Chondrocyte (in vitro differentiated cells): ENCODE measurements around the gene NOTCH1. TPM values are rescaled to one million over a fixed set of nuclear protein-coding genes. Genes with fewer than 3 reads are reported as not detected.

ENCODE experiments used
- DNase-seq: peaks from one replicate; pipeline ENCODE4 v3.0.0; 2021; ENCODE audit warnings: mixed read lengths, low spot score
- H3K27ac Mint-ChIP-seq: one replicate; pipeline ENCODE4 v1.8.0; 2021; ENCODE audit warnings: mild to moderate bottlenecking, moderate library complexity, mixed read lengths; ENCODE audit not compliant: unreplicated experiment
- H3K27me3 Mint-ChIP-seq: 2 replicates; pipeline ENCODE4 v1.8.0; 2021; ENCODE audit warnings: low read depth, mixed read lengths
- H3K36me3 Mint-ChIP-seq: 2 replicates; pipeline ENCODE4 v1.8.0; 2021; ENCODE audit warnings: low read depth, mixed read lengths
- H3K4me1 Mint-ChIP-seq: 2 replicates; pipeline ENCODE4 v1.8.0; 2021; ENCODE audit warnings: low read depth, mild to moderate bottlenecking, mixed read lengths
- H3K4me3 Mint-ChIP-seq: one replicate; pipeline ENCODE4 v1.8.0; 2021; ENCODE audit warnings: mild to moderate bottlenecking, moderate library complexity, mixed read lengths; ENCODE audit not compliant: unreplicated experiment
- H3K9me3 Mint-ChIP-seq: 2 replicates; pipeline ENCODE4 v1.8.0; 2021; ENCODE audit warnings: low read depth, mixed read lengths
- total RNA-seq: library from RNA; stranded (reverse); gene quantifications from 3 replicates; pipeline ENCODE4 v1.2.1, GENCODE V29; 2021
- TF ChIP-seq, protein P1 (sequence below): fragments of 200-600 bp; sonication (generic); IDR thresholded peaks from 2 replicates; pipeline ENCODE4 v1.5.0; 2021; ENCODE audit warnings: antibody characterized with exemption, mild to moderate bottlenecking, moderate library complexity

NOTCH1 gene
- total RNA-seq, 1 donor from 2014 or later, result 28.7 TPM

DNA sequence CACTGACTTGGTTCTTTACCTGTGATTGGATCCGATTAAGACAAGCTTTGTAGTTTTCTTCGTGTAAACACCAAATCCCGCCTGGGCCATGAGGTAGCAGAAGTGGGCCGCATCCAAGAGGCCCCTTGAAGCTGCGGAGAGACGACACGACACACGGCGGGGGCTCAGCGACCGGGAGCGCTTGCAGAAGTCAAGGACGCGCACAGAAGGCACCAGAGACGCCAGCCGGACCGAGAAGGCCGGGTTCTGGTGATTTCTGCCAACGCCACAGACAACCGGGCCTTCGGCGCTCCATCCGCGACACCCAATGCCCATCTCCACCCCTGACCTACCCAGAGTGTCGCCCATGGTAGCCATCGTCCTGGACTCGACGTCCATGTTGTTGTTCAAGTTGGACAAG, 86.4 kb downstream of the NOTCH1 start:
- H3K9me3 Mint-ChIP-seq, result no peaks in the 10 kb centered on the region
- no peak overlapping the region for H3K4me3 Mint-ChIP-seq
- no peak overlapping the region for H3K27ac Mint-ChIP-seq
- DNase-seq, result no peak
- TF ChIP-seq, protein P1, sequence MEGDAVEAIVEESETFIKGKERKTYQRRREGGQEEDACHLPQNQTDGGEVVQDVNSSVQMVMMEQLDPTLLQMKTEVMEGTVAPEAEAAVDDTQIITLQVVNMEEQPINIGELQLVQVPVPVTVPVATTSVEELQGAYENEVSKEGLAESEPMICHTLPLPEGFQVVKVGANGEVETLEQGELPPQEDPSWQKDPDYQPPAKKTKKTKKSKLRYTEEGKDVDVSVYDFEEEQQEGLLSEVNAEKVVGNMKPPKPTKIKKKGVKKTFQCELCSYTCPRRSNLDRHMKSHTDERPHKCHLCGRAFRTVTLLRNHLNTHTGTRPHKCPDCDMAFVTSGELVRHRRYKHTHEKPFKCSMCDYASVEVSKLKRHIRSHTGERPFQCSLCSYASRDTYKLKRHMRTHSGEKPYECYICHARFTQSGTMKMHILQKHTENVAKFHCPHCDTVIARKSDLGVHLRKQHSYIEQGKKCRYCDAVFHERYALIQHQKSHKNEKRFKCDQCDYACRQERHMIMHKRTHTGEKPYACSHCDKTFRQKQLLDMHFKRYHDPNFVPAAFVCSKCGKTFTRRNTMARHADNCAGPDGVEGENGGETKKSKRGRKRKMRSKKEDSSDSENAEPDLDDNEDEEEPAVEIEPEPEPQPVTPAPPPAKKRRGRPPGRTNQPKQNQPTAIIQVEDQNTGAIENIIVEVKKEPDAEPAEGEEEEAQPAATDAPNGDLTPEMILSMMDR, result no peak
- no peaks in the 10 kb centered on the region for H3K27me3 Mint-ChIP-seq
- no peaks in the 10 kb centered on the region for H3K4me1 Mint-ChIP-seq
- peaks cover 43% of the 10 kb centered on the region for H3K36me3 Mint-ChIP-seq

DNA sequence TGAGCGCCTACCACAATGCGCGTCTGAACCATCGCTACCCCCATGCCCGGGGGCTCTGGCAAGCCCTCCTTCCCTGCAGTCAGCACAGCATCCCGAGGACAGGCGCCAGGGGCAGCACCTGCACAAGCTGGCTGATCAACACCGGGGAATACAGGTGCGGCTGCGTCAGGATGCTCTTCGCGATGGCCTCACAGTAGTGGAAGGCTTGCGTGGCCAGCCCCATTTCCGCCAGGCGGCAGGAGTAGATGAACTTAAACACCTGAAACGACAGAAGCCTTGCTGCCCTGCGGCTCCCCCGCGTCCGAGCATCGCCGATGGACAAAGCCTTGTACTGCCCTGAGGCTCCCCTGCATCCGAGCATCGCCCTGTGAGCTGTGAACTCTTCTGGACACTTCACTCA, 88.5 kb downstream of the NOTCH1 start:
- DNase-seq, result no peak
- Mint-ChIP-seq H3K9me3 (no peaks in the 10 kb centered on the region), H3K4me3 (no peak overlapping the region), H3K4me1 (no peaks in the 10 kb centered on the region), H3K27me3 (no peaks in the 10 kb centered on the region), H3K27ac (no peak overlapping the region), H3K36me3 (peaks cover 45% of the 10 kb centered on the region)
- TF ChIP-seq, protein P1, result no peak

DNA sequence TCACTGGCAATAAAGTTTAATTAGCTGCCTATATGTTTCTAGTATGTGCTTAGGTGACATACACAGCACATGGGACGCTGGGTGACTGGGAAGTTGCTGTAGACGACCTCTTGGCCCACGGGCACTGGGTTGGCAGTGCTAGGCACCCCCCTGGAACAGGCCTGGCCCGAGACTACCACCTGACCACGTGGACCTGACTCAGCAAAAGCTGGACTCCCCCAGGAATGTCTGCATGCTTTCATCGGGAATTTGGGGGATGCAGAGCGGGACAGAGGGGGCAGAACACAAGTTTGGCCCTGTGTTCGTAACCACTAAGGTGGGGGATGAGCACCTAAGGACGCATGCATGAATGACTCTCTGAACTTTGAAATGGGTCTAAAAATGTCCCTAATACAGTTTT, 89.6 kb downstream of the NOTCH1 start:
- peak overlapping the region; percentile 51 for H3K27ac Mint-ChIP-seq
- H3K9me3 Mint-ChIP-seq, result no peaks in the 10 kb centered on the region
- no peaks in the 10 kb centered on the region for H3K27me3 Mint-ChIP-seq
- peaks cover 39% of the 10 kb centered on the region for H3K36me3 Mint-ChIP-seq
- no peak overlapping the region for H3K4me3 Mint-ChIP-seq
- TF ChIP-seq, protein P1, result no peak
- DNase-seq, result no peak
- no peaks in the 10 kb centered on the region for H3K4me1 Mint-ChIP-seq

DNA sequence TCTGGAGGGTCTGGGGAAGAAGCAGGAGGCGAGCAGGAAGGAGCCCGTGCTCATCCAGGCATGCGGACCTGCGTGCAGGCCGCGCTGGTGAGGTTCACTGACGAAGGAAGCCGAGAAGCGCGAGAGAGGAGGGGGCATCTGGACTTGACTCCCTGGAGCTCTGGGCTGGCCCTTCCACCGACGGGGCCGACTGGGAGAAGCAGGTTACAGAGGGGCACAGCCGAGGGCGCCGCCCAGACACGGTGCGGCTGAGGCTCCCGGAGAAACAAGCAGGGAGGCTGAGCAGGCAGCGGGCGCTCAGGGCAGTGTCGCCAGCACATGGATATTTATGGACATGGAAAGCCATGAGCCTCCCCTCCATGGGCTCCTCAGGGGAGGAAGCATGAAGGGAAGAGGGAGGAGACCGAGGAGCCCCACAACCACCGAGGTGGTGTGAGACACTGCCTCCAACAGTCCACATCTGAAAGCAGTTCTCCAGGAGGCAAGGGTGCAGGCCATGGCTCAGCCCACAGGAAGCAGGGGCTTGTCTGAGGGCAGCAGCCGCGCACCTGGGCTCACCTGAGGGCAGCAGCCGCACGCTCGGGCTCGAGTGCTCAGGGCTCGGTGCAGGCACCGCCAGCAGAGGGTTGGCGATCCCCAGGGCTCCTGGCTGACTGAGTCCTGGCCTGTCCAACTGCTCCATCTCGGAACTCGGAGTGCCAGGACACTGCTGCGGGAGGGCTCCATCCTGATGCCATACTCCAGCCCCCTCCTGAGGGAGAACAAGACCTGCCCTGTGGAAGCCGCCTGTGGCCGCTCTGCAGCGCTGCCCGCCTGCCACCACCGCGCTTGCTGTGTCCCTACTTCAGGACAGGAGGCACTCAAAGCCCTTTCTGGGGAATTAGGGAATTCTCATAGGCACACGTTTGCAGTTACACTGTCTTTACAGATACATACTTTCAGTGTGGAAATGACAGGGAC, 90.5 kb downstream of the NOTCH1 start:
- H3K27ac Mint-ChIP-seq, result no peak overlapping the region
- H3K36me3 Mint-ChIP-seq, result peaks cover 43% of the 10 kb centered on the region
- no peak overlapping the region for H3K4me3 Mint-ChIP-seq
- no peaks in the 10 kb centered on the region for H3K4me1 Mint-ChIP-seq
- DNase-seq, result no peak
- H3K9me3 Mint-ChIP-seq, result no peaks in the 10 kb centered on the region
- TF ChIP-seq, protein P1, result no peak
- H3K27me3 Mint-ChIP-seq, result no peaks in the 10 kb centered on the region

DNA sequence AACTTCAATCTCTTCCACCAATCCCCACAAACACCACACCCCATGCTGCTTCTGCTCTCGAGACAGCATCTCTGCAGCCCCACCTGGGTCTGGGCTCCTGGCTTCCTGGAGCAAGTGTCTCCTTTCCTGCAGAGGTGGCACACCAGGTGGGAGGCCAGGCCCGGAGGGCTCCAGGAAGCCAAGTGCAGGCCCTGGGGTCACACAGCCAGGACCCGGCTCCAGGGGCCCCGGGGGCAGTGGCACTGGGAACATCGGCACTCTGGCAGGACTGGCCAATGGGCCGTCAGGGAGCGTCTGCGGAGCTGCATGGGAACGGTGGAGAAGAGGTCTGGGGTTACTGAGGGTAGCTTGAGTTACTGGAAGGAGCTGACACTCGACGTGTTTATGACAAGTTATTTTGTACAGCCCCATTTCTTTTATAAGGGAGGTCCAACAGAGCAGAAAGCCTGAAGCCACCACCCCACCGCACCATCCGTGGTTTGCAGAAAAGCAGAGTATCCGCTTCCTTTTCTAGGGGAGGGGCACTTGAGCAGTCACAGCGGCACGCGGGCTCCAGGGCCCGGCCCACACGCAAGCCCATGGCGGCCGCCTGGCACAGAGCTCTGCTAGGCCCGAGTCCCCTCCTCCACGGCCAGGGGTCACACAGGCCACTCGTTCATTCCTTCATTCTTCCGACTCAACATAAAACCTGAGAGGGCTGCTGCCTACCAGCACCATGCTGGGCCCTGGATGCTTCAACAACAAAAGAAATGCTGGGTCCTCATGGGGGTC, 91.6 kb downstream of the NOTCH1 start:
- Mint-ChIP-seq H3K4me3 (no peak overlapping the region), H3K27me3 (no peaks in the 10 kb centered on the region), H3K36me3 (peaks cover 39% of the 10 kb centered on the region), H3K27ac (no peak overlapping the region), H3K4me1 (no peaks in the 10 kb centered on the region), H3K9me3 (no peaks in the 10 kb centered on the region)
- TF ChIP-seq, protein P1, result no peak
- DNase-seq, result no peak
